H1 (cell line): ENCODE results near the gene IRX4. TPM values are rescaled to one million over a fixed set of nuclear protein-coding genes. Genes with fewer than 3 reads are reported as not detected.

Experiments
- EZH2 ChIP-seq: fragments of 200-600 bp; sonication (generic); IDR thresholded peaks from 2 replicates; pipeline ENCODE4 v1.7.1; 2012; ENCODE audit warnings: low read depth, mild to moderate bottlenecking, moderate library complexity, low read length, inconsistent platforms; ENCODE audit not compliant: severe bottlenecking
- RBBP5 ChIP-seq: IDR thresholded peaks from 2 replicates; pipeline ENCODE4 v1.7.1; 2012; ENCODE audit warnings: low read depth, mild to moderate bottlenecking, inconsistent platforms, low read length, moderate library complexity, borderline replicate concordance
- SUZ12 ChIP-seq: fragments of 200-600 bp; sonication (generic); IDR thresholded peaks from 2 replicates; pipeline ENCODE4 v1.6.1; 2012; ENCODE audit warnings: mild to moderate bottlenecking, inconsistent platforms, low read length, moderate library complexity, mixed read lengths
- polyA plus RNA-seq, 7 experiments: library from polyadenylated mRNA; depleted of rRNA in 3 of 7; stranded (reverse) in 5 of 7; unstranded in 2 of 7; fragments of >200 nt in 5 of 7; fragments of 200-250 nt in 2 of 7; gene quantifications; 1 replicate in 5 of 7; 2 replicates in 1 of 7; 4 replicates in 1 of 7; pipeline versions ENCODE4 v1.2.1 to v1.2.3, GENCODE V29; 2011 to 2013; ENCODE audit warnings: missing spikeins in 2 of 7, mixed read lengths in 2 of 7
- total RNA-seq: library from RNA; stranded (reverse); fragmentation: NEBNext Ultra II Directional; extraction: Animal tissue kit (Norgen Biotek cat#: 25700); gene quantifications from 2 replicates; pipeline ENCODE4 v1.2.1, GENCODE V29; 2021
- TF ChIP-seq, protein P1 (sequence below): fragments of 300-600 bp; sonication (generic); IDR thresholded peaks from 2 replicates; pipeline ENCODE4 v1.7.1; 2012; ENCODE audit warnings: low read length, moderate library complexity, mild to moderate bottlenecking, inconsistent platforms; ENCODE audit not compliant: insufficient replicate concordance

IRX4 gene
- total and polyA plus RNA-seq, 2 of the 8 experiments (the other 6 are each of a cell fraction or from before 2014, with no cell fraction given), result 0.45 to 1.2 TPM

DNA sequence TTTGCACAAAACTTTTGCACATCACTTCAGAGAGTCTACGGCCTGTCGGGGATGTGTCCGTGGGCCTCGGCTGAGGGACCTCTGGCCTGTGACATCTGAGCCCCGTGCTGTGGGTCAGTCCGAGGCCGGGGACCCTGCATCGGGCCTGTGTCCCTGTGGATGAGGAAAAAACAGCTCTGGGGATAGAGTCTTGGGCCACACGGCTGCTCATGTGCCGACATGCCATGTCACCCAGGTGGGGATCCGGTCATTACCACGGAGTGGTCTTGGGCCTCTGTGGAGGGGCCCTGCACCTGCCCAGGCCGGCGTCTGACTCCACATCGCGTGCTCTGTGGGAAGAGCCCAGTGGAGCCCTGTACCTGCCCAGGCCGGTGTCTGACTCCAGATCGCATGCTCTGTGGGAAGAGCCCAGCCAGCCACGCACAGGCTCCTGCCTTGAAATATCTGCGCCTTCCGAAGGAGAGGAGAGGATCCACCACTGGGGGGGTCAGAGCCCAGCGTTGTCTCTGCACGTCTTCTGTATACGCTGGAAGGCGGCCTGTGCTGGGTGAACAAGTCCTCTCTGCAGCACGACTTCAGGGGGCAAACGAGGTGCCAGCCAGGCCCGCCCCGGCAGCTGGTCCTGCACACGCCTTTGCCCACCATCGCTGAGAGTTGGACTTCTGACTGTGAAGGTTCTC is 27.5 kb upstream of the IRX4 start (continued):
- TF ChIP-seq, protein P1, sequence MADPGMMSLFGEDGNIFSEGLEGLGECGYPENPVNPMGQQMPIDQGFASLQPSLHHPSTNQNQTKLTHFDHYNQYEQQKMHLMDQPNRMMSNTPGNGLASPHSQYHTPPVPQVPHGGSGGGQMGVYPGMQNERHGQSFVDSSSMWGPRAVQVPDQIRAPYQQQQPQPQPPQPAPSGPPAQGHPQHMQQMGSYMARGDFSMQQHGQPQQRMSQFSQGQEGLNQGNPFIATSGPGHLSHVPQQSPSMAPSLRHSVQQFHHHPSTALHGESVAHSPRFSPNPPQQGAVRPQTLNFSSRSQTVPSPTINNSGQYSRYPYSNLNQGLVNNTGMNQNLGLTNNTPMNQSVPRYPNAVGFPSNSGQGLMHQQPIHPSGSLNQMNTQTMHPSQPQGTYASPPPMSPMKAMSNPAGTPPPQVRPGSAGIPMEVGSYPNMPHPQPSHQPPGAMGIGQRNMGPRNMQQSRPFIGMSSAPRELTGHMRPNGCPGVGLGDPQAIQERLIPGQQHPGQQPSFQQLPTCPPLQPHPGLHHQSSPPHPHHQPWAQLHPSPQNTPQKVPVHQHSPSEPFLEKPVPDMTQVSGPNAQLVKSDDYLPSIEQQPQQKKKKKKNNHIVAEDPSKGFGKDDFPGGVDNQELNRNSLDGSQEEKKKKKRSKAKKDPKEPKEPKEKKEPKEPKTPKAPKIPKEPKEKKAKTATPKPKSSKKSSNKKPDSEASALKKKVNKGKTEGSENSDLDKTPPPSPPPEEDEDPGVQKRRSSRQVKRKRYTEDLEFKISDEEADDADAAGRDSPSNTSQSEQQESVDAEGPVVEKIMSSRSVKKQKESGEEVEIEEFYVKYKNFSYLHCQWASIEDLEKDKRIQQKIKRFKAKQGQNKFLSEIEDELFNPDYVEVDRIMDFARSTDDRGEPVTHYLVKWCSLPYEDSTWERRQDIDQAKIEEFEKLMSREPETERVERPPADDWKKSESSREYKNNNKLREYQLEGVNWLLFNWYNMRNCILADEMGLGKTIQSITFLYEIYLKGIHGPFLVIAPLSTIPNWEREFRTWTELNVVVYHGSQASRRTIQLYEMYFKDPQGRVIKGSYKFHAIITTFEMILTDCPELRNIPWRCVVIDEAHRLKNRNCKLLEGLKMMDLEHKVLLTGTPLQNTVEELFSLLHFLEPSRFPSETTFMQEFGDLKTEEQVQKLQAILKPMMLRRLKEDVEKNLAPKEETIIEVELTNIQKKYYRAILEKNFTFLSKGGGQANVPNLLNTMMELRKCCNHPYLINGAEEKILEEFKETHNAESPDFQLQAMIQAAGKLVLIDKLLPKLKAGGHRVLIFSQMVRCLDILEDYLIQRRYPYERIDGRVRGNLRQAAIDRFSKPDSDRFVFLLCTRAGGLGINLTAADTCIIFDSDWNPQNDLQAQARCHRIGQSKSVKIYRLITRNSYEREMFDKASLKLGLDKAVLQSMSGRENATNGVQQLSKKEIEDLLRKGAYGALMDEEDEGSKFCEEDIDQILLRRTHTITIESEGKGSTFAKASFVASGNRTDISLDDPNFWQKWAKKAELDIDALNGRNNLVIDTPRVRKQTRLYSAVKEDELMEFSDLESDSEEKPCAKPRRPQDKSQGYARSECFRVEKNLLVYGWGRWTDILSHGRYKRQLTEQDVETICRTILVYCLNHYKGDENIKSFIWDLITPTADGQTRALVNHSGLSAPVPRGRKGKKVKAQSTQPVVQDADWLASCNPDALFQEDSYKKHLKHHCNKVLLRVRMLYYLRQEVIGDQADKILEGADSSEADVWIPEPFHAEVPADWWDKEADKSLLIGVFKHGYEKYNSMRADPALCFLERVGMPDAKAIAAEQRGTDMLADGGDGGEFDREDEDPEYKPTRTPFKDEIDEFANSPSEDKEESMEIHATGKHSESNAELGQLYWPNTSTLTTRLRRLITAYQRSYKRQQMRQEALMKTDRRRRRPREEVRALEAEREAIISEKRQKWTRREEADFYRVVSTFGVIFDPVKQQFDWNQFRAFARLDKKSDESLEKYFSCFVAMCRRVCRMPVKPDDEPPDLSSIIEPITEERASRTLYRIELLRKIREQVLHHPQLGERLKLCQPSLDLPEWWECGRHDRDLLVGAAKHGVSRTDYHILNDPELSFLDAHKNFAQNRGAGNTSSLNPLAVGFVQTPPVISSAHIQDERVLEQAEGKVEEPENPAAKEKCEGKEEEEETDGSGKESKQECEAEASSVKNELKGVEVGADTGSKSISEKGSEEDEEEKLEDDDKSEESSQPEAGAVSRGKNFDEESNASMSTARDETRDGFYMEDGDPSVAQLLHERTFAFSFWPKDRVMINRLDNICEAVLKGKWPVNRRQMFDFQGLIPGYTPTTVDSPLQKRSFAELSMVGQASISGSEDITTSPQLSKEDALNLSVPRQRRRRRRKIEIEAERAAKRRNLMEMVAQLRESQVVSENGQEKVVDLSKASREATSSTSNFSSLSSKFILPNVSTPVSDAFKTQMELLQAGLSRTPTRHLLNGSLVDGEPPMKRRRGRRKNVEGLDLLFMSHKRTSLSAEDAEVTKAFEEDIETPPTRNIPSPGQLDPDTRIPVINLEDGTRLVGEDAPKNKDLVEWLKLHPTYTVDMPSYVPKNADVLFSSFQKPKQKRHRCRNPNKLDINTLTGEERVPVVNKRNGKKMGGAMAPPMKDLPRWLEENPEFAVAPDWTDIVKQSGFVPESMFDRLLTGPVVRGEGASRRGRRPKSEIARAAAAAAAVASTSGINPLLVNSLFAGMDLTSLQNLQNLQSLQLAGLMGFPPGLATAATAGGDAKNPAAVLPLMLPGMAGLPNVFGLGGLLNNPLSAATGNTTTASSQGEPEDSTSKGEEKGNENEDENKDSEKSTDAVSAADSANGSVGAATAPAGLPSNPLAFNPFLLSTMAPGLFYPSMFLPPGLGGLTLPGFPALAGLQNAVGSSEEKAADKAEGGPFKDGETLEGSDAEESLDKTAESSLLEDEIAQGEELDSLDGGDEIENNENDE, result no peak
- TF ChIP-seq RBBP5, result no peak
- TF ChIP-seq EZH2, result no peak
- TF ChIP-seq SUZ12, result no peak
